ENCODE measurements around the gene DLX2. TPM values are rescaled to one million over a fixed set of nuclear protein-coding genes. Genes with fewer than 3 reads are reported as not detected.
A peak's percentile ranks its signal among the peaks of the same experiment; 100 is the strongest.

DLX2 gene
- total and polyA plus RNA-seq, 2 experiments from 2014 or later: 0.37 to 1.2 TPM

DNA sequence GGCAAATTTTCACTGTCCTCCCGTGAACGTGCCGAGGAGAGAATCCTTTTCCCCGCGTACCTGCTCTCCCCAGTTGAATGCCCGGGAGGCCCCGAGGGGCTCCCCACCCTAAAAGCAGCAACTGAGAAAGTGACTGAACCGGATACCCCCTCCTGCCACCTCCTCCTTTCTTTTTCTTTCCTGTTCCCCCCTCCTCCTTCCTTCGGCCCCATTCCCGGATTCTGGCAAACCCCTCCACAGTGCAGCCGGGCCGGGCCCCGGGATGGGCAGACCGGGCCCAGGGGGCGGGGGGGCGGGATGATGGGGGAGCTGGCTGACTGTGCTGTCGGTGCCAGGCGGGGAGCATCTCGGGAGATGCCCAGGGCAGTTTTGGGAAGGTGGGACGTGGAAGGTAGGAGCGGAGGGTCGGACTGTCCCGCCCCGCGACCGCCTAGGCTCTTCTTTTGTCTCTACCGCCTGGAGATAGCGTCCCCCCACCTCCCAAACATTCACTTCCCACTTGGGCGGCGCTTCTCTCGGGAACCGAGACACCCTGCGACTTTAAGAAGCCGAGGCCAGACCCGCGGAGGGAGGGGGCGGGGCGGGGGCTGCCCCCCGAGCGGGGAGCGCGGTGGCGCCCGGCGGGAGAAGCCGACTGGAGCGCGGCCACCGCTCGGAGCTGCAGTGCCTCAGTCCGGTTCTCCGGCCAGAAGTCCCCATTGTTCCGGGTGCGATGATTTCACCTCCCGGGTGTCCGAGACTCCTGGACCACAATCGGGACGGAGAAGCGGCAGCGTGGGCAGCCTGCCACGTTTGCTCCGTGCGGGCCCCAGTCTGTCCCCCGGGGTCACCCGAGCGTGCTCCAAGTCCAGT is 8.2 kb downstream of the DLX2 start:
- peak overlapping the region; percentile 39 for H2AFZ ChIP-seq
- WGBS (ENCODE audit: low lambda C conversion rate, missing lambda C conversion rate): 2% methylated on average over 46 of the region's 66 CpGs
- H3K4me2 ChIP-seq: peak overlapping the region; percentile 93

GRCh38 chr2:172093416-172094293 is 9.0 kb downstream of the DLX2 start:
- H3K9me2 ChIP-seq (replicated peaks; ENCODE audit: insufficient read depth): no peaks in the 10 kb centered on the region
- no peaks in the 10 kb centered on the region for H3K79me2 ChIP-seq
- peaks cover 100% of the 10 kb centered on the region for H3K27me3 ChIP-seq
- no peak overlapping the region for H2AFZ ChIP-seq
- H3K4me2 ChIP-seq: peak overlapping the region; percentile 93
- no peak overlapping the region for H3K27ac ChIP-seq
- TF ChIP-seq EZH2phosphoT487 (IDR thresholded peaks at IDR 0.05; ENCODE audit: low read depth, severe bottlenecking, unreplicated experiment) (peak; percentile 55), EZH2 (IDR thresholded peaks at IDR 0.05; ENCODE audit: borderline replicate concordance) (peak; percentile 82)
- TF ChIP-seq, protein P1, sequence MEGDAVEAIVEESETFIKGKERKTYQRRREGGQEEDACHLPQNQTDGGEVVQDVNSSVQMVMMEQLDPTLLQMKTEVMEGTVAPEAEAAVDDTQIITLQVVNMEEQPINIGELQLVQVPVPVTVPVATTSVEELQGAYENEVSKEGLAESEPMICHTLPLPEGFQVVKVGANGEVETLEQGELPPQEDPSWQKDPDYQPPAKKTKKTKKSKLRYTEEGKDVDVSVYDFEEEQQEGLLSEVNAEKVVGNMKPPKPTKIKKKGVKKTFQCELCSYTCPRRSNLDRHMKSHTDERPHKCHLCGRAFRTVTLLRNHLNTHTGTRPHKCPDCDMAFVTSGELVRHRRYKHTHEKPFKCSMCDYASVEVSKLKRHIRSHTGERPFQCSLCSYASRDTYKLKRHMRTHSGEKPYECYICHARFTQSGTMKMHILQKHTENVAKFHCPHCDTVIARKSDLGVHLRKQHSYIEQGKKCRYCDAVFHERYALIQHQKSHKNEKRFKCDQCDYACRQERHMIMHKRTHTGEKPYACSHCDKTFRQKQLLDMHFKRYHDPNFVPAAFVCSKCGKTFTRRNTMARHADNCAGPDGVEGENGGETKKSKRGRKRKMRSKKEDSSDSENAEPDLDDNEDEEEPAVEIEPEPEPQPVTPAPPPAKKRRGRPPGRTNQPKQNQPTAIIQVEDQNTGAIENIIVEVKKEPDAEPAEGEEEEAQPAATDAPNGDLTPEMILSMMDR (IDR thresholded peaks at IDR 0.05; ENCODE audit: poor library complexity): no peak
- DNase-seq (ENCODE audit: low spot score): no peak
- H3K4me3 ChIP-seq: no peak overlapping the region
- H4K20me1 ChIP-seq (ENCODE audit: insufficient read depth, poor library complexity, severe bottlenecking): no peaks in the 10 kb centered on the region
- 11% methylated on average over 18 of the region's 18 CpGs for WGBS (ENCODE audit: low lambda C conversion rate, missing lambda C conversion rate)
- no peaks in the 10 kb centered on the region for H3K9me3 ChIP-seq (ENCODE audit: low read depth)
- no peaks in the 10 kb centered on the region for H3K36me3 ChIP-seq (replicated peaks; ENCODE audit: insufficient read depth, low read depth)
- H3K4me1 ChIP-seq (ENCODE audit: insufficient read depth): peaks cover 28% of the 10 kb centered on the region

More for the DNA sequence above, 8.2 kb downstream of the DLX2 start:
- Histone ChIP-seq H3K27ac (no peak overlapping the region), H3K9me3 (ENCODE audit: low read depth) (no peaks in the 10 kb centered on the region), H3K4me3 (no peak overlapping the region), H3K4me1 (ENCODE audit: insufficient read depth) (peaks cover 32% of the 10 kb centered on the region), H3K9me2 (replicated peaks; ENCODE audit: insufficient read depth) (no peaks in the 10 kb centered on the region), H4K20me1 (ENCODE audit: insufficient read depth, poor library complexity, severe bottlenecking) (no peaks in the 10 kb centered on the region), H3K79me2 (no peaks in the 10 kb centered on the region), H3K27me3 (peaks cover 98% of the 10 kb centered on the region), H3K36me3 (replicated peaks; ENCODE audit: insufficient read depth, low read depth) (no peaks in the 10 kb centered on the region)
- no peak for DNase-seq (ENCODE audit: low spot score)
- TF ChIP-seq EZH2phosphoT487 (IDR thresholded peaks at IDR 0.05; ENCODE audit: low read depth, severe bottlenecking, unreplicated experiment): peak; percentile 41
- TF ChIP-seq, protein P1 (IDR thresholded peaks at IDR 0.05; ENCODE audit: poor library complexity): no peak
- TF ChIP-seq EZH2 (IDR thresholded peaks at IDR 0.05; ENCODE audit: borderline replicate concordance): no peak

DNA sequence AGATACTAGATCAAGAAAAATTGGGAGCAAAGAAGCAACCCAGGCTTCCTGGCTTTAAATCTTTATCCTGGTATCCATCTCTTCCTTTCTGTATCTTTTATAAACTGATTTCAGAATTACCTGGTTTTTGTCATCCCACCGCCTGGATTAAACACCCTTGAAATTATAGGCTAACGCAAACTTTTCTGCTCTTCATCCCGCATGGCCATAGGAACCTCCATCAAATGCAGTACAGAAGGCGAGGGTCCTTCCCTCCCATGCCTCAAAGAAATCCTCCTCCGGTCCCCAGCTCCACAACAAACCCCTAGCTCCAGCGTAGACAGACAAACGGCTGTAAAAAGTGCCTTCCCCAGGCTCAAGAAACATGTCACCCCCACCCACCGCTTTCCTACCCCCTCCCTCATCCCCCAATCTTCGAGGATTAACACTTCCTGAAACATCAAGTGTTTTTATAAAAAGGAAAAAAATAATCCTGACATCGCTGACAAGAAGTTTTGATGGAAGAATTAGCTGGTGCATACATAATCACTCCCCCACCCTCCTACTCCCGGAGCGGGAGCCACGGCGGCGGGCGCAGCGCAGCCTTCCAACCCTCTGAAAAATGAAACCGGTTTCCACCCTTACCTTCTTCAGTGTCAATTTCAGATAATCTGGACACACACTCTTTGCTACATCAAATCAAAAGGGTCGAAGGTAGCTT is 9.8 kb downstream of the DLX2 start:
- Histone ChIP-seq H4K20me1 (ENCODE audit: insufficient read depth, poor library complexity, severe bottlenecking) (no peaks in the 10 kb centered on the region), H3K36me3 (replicated peaks; ENCODE audit: insufficient read depth, low read depth) (no peaks in the 10 kb centered on the region), H3K4me2 (no peak overlapping the region), H3K9me2 (replicated peaks; ENCODE audit: insufficient read depth) (no peaks in the 10 kb centered on the region), H3K9me3 (ENCODE audit: low read depth) (no peaks in the 10 kb centered on the region), H3K79me2 (no peaks in the 10 kb centered on the region), H3K4me3 (no peak overlapping the region), H3K4me1 (ENCODE audit: insufficient read depth) (peaks cover 28% of the 10 kb centered on the region), H3K27me3 (peaks cover 100% of the 10 kb centered on the region), H3K27ac (no peak overlapping the region), H2AFZ (no peak overlapping the region)
- 3% methylated on average over 19 of the region's 19 CpGs for WGBS (ENCODE audit: low lambda C conversion rate, missing lambda C conversion rate)
- DNase-seq (ENCODE audit: low spot score): no peak
- TF ChIP-seq EZH2phosphoT487 (IDR thresholded peaks at IDR 0.05; ENCODE audit: low read depth, severe bottlenecking, unreplicated experiment): peak; percentile 40
- no peak for TF ChIP-seq EZH2 (IDR thresholded peaks at IDR 0.05; ENCODE audit: borderline replicate concordance)
- TF ChIP-seq, protein P1 (IDR thresholded peaks at IDR 0.05; ENCODE audit: poor library complexity): no peak
